ENCODE results near the gene DUSP22. TPM values are rescaled to one million over a fixed set of nuclear protein-coding genes. Genes with fewer than 3 reads are reported as not detected.

The DUSP22 gene
- total and polyA plus RNA-seq, 2 of the 8 experiments (the other 6 are each of a cell fraction or from before 2014, with no cell fraction given) = 15.5 to 32.4 TPM

DNA sequence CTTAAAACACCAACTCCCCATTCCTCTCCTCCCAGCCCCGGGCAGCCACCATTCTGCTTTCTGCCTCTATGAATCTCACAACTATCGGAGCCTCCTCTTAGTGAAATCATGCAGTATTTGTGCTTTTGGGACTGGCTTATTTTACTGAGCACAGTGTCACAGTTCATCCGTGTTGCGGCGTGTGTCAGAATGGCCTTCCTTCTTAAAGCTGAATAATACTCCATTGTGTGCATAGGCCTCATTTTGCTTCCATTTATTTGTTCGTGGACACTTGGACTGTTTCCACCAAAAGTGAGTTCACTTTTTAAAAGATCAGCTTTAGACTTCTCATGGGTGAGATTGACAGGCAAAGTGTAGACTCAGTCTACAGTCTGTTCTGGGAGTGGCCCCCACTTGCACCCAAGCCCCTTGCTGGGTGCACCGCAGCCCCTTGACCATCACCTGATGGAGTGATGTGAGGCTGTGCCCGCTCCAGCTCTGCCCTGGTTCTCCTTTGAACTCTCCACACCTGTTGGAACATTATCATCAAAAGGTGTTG is 12.6 kb downstream of the DUSP22 start (continued):
- TF ChIP-seq, protein P1, sequence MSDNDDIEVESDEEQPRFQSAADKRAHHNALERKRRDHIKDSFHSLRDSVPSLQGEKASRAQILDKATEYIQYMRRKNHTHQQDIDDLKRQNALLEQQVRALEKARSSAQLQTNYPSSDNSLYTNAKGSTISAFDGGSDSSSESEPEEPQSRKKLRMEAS (IDR thresholded peaks at IDR 0.05) = no peak
- TF ChIP-seq KDM1A (IDR thresholded peaks at IDR 0.05; ENCODE audit: borderline replicate concordance, low read length) (no peak), FOSL1 (IDR thresholded peaks at IDR 0.05; ENCODE audit: insufficient read depth, low read depth, low read length) (no peak), CBX5 (IDR thresholded peaks at IDR 0.05; ENCODE audit: low read depth, low read length) (no peak), TCF12 (IDR thresholded peaks at IDR 0.05; ENCODE audit: low read depth, low read length) (no peak), PHF8 (conservative IDR thresholded peaks at IDR 0.05; ENCODE audit: low read depth, low read length) (no peak), JUN (IDR thresholded peaks at IDR 0.05; ENCODE audit: low read depth, low read length) (no peak), TBP (IDR thresholded peaks at IDR 0.05; ENCODE audit: low read depth, low read length) (no peak)
